CD4-positive, alpha-beta memory T cell (primary cell): ENCODE measurements around the gene SPATA24. TPM values are rescaled to one million over a fixed set of nuclear protein-coding genes. Genes with fewer than 3 reads are reported as not detected.

ENCODE experiments used
- CTCF ChIA-PET: fragments of 350-600 bp; sonication (Branson Sonifier 250); formaldehyde crosslinking; loops from one replicate; lab custom pipeline; 2021; ENCODE audit warnings: inconsistent platforms; ENCODE audit not compliant: partially characterized antibody; lab: Charles Lee
- POLR2A ChIA-PET: fragments of 350-600 bp; sonication (Branson Sonifier 250); formaldehyde crosslinking; loops from one replicate; lab custom pipeline; 2021; ENCODE audit not compliant: partially characterized antibody; lab: Charles Lee
- DNase-seq, 5 donors: peaks; one replicate each; pipeline versions ENCODE4 v3.0.0 to v3.0.0-alpha.2; 2020 to 2022; ENCODE audit warnings: mixed read lengths in 1 of 5
- H3K27ac ChIP-seq: one replicate; pipeline ENCODE4 v1.7.0; 2013; ENCODE audit warnings: low read depth, low read length
- H3K27me3 ChIP-seq: 2 replicates; pipeline ENCODE4 v1.7.0; 2013; ENCODE audit warnings: mild to moderate bottlenecking, low read length, moderate library complexity; ENCODE audit not compliant: insufficient read depth
- H3K36me3 ChIP-seq: 2 replicates; pipeline ENCODE4 v1.7.0; 2013; ENCODE audit warnings: mild to moderate bottlenecking, low read length, moderate library complexity; ENCODE audit not compliant: insufficient read depth
- H3K4me1 ChIP-seq: 2 replicates; pipeline ENCODE4 v1.7.0; 2013; ENCODE audit warnings: mild to moderate bottlenecking, low read length, moderate library complexity; ENCODE audit not compliant: insufficient read depth
- H3K4me3 ChIP-seq, 2 donors: one replicate each; pipeline ENCODE4 v1.7.0; 2013; ENCODE audit warnings: low read length in 2 of 2, mild to moderate bottlenecking in 1 of 2
- H3K9me3 ChIP-seq, 2 donors: one replicate each; pipeline ENCODE4 v1.7.0; 2013; ENCODE audit warnings: low read length in 2 of 2, control low read depth in 1 of 2; ENCODE audit not compliant: control insufficient read depth in 1 of 2
- H3K27ac Mint-ChIP-seq, 7 donors: one replicate each; pipeline ENCODE4 v1.8.0; 2020 to 2021; ENCODE audit warnings: mixed read lengths in 7 of 7, mild to moderate bottlenecking in 6 of 7, inconsistent platforms in 3 of 7, moderate library complexity in 3 of 7
- H3K27me3 Mint-ChIP-seq, 2 donors: one replicate each; pipeline ENCODE4 v1.8.0; 2020 to 2021; ENCODE audit warnings: mixed read lengths in 2 of 2
- H3K36me3 Mint-ChIP-seq, 2 donors: one replicate each; pipeline ENCODE4 v1.8.0; 2020 to 2021; ENCODE audit warnings: mixed read lengths in 2 of 2, inconsistent platforms in 1 of 2, mild to moderate bottlenecking in 1 of 2
- H3K4me1 Mint-ChIP-seq, 4 donors: one replicate each; pipeline ENCODE4 v1.8.0; 2020 to 2021; ENCODE audit warnings: mixed read lengths in 4 of 4, mild to moderate bottlenecking in 1 of 4
- H3K4me3 Mint-ChIP-seq, 8 donors: one replicate each; pipeline ENCODE4 v1.8.0; 2020 to 2021; ENCODE audit warnings: mixed read lengths in 8 of 8, mild to moderate bottlenecking in 7 of 8, moderate library complexity in 6 of 8, inconsistent platforms in 3 of 8
- H3K9me3 Mint-ChIP-seq, 8 donors: one replicate each; pipeline ENCODE4 v1.8.0; 2020 to 2021; ENCODE audit warnings: mixed read lengths in 8 of 8, mild to moderate bottlenecking in 5 of 8, inconsistent platforms in 3 of 8, moderate library complexity in 1 of 8
- intact Hi-C: fragments of 100-400 bp; cut with micrococcal nuclease; formaldehyde crosslinking; loops from one replicate; pipeline ENCODE4 v1.15.1; 2023
- polyA plus RNA-seq, 2 donors: library from polyadenylated mRNA; unstranded; fragments of 300-500 nt; fragmentation: Illumina TruSeq; gene quantifications; one replicate each; pipeline ENCODE4 v1.2.3, GENCODE V29; 2021
- total RNA-seq, 2 experiments: library from RNA; stranded (reverse); gene quantifications; one replicate each; pipeline ENCODE4 v1.2.3, GENCODE V29; 2021

Gene SPATA24
- total and polyA plus RNA-seq, 4 experiments from 2014 or later: 4.2 to 7.5 (median 5.6) TPM

GRCh38 chr5:139385061-139386049, 18.5 kb downstream of the SPATA24 start:
- no peaks in the 10 kb centered on the region for H3K9me3 ChIP-seq
- peak overlapping the region; percentile 45 to 89 for H3K4me3 ChIP-seq
- H3K36me3 ChIP-seq: no peaks in the 10 kb centered on the region
- ChIA-PET CTCF (interaction anchor here (0.6 to 1.3 kb wide), 4 partner anchors 18 to 187 kb away, joined by 3 read pairs; partner anchors contain the start of gene SPATA24), POLR2A (interaction anchor here (0.8 to 2.6 kb wide), 3 partner anchors 18 to 91 kb away, joined by 5 to 13 read pairs (median 7); partner anchors contain the start of genes MATR3, PAIP2 and SPATA24)
- H3K27me3 Mint-ChIP-seq: no peaks in the 10 kb centered on the region
- H3K4me1 ChIP-seq: peaks cover 33% of the 10 kb centered on the region
- intact Hi-C loops: no loop called here
- no peaks in the 10 kb centered on the region for H3K27me3 ChIP-seq
- H3K4me3 Mint-ChIP-seq: peak overlapping the region; percentile 82 to 94 (median 90)
- DNase-seq: peak in 3 of 5 donors; percentile 28 to 32 (median 30)
- peaks cover 0 to 1% of the 10 kb centered on the region in 2 donors for H3K36me3 Mint-ChIP-seq
- peak overlapping the region; percentile 80 to 96 (median 93) for H3K27ac Mint-ChIP-seq
- H3K27ac ChIP-seq: peak overlapping the region; percentile 57
- peaks cover 27 to 44% (median 36%) of the 10 kb centered on the region in 4 donors for H3K4me1 Mint-ChIP-seq
- H3K9me3 Mint-ChIP-seq: no peaks in the 10 kb centered on the region

GRCh38 chr5:139384591-139385051, 19.3 kb downstream of the SPATA24 start:
- peak overlapping the region; percentile 80 to 96 (median 93) for H3K27ac Mint-ChIP-seq
- Histone ChIP-seq H3K36me3 (no peaks in the 10 kb centered on the region), H3K4me3 (peak overlapping the region; percentile 45 to 89), H3K27me3 (no peaks in the 10 kb centered on the region), H3K27ac (peak overlapping the region; percentile 57), H3K4me1 (peaks cover 25% of the 10 kb centered on the region), H3K9me3 (no peaks in the 10 kb centered on the region)
- intact Hi-C loops: no loop called here
- ChIA-PET POLR2A (interaction anchor here (1.8 to 2.6 kb wide), 2 partner anchors 43 to 91 kb away, joined by 5 to 13 read pairs; partner anchors contain the start of genes MATR3 and PAIP2), CTCF (interaction anchor here (0.6 to 1.3 kb wide), 3 partner anchors 27 to 188 kb away, joined by 3 read pairs; no protein-coding TSS in a partner anchor)
- no peaks in the 10 kb centered on the region for H3K9me3 Mint-ChIP-seq
- H3K4me3 Mint-ChIP-seq: peak overlapping the region; percentile 82 to 94 (median 90)
- H3K27me3 Mint-ChIP-seq: no peaks in the 10 kb centered on the region
- peaks cover 0 to 1% of the 10 kb centered on the region in 2 donors for H3K36me3 Mint-ChIP-seq
- DNase-seq: no peak
- H3K4me1 Mint-ChIP-seq: peaks cover 20 to 36% (median 29%) of the 10 kb centered on the region in 4 donors

- H3K27me3 Mint-ChIP-seq: no peaks in the 10 kb centered on the region
- POLR2A ChIA-PET: interaction anchor here (1.8 to 2.6 kb wide), 2 partner anchors 42 to 90 kb away, joined by 5 to 13 read pairs; partner anchors contain the start of genes MATR3 and PAIP2
- no peaks in the 10 kb centered on the region for H3K27me3 ChIP-seq
- peak overlapping the region in 6 of 8 donors; percentile 15 to 94 (median 90) for H3K4me3 Mint-ChIP-seq
- peak overlapping the region; percentile 57 for H3K27ac ChIP-seq
- no peaks in the 10 kb centered on the region for H3K9me3 Mint-ChIP-seq
- H3K27ac Mint-ChIP-seq: peak overlapping the region; percentile 68 to 96 (median 92)
- intact Hi-C loops: no loop called here
- no peaks in the 10 kb centered on the region for H3K9me3 ChIP-seq
- no peaks in the 10 kb centered on the region for H3K36me3 ChIP-seq
- H3K4me3 ChIP-seq: no peak overlapping the region
- CTCF ChIA-PET: no interaction called here
- no peak for DNase-seq
- peaks cover 0 to 1% of the 10 kb centered on the region in 2 donors for H3K36me3 Mint-ChIP-seq
- peaks cover 18 to 31% (median 24%) of the 10 kb centered on the region in 4 donors for H3K4me1 Mint-ChIP-seq
- H3K4me1 ChIP-seq: peaks cover 20% of the 10 kb centered on the region
Measured at GRCh38 chr5:139383993-139384590, 19.8 kb downstream of the SPATA24 start.

- H3K4me1 Mint-ChIP-seq: peaks cover 18 to 28% (median 22%) of the 10 kb centered on the region in 4 donors
- peak within 1 kb of the TSS in 4 of 7 donors; percentile 53 to 95 (median 61) for H3K27ac Mint-ChIP-seq
- Histone ChIP-seq H3K27ac (no peak within 1 kb of the TSS), H3K9me3 (no peaks in the 10 kb centered on the region), H3K27me3 (no peaks in the 10 kb centered on the region), H3K36me3 (no peaks in the 10 kb centered on the region), H3K4me3 (no peak within 1 kb of the TSS), H3K4me1 (peaks cover 20% of the 10 kb centered on the region)
- no peaks in the 10 kb centered on the region for H3K27me3 Mint-ChIP-seq
- peaks cover 0 to 1% of the 10 kb centered on the region in 2 donors for H3K36me3 Mint-ChIP-seq
- DNase-seq: no peak
- no peaks in the 10 kb centered on the region for H3K9me3 Mint-ChIP-seq
- H3K4me3 Mint-ChIP-seq: peak within 1 kb of the TSS in 2 of 8 donors; percentile 10 to 15
- ChIA-PET CTCF (no interaction called here), POLR2A (interaction anchor here (2.6 kb wide), 1 partner anchor 42 kb away, joined by 13 read pairs; the partner anchor contains the start of gene PAIP2)
- intact Hi-C loops: no loop called here
Measured at GRCh38 chr5:139383275-139383992, 20.5 kb downstream of the SPATA24 start, which contains the start of gene SLC23A1. TSS of gene SLC23A1 (minus strand) at chr5:139383297. CDS start at chr5:139383253, 44 bp downstream.

- no peak overlapping the region for H3K4me3 ChIP-seq
- no peaks in the 10 kb centered on the region for H3K27me3 ChIP-seq
- Mint-ChIP-seq H3K36me3 (peaks cover 0 to 1% of the 10 kb centered on the region in 2 donors), H3K4me1 (peaks cover 18 to 28% (median 22%) of the 10 kb centered on the region in 4 donors), H3K27ac (no peak overlapping the region), H3K4me3 (no peak overlapping the region), H3K27me3 (no peaks in the 10 kb centered on the region), H3K9me3 (no peaks in the 10 kb centered on the region)
- no peaks in the 10 kb centered on the region for H3K36me3 ChIP-seq
- DNase-seq: no peak
- intact Hi-C loops: no loop called here
- H3K9me3 ChIP-seq: no peaks in the 10 kb centered on the region
- CTCF ChIA-PET: no interaction called here
- H3K4me1 ChIP-seq: peaks cover 20% of the 10 kb centered on the region
- no peak overlapping the region for H3K27ac ChIP-seq
- POLR2A ChIA-PET: no interaction called here
Measured at GRCh38 chr5:139382807-139383206, 21.1 kb downstream of the SPATA24 start.

- Mint-ChIP-seq H3K4me3 (no peak overlapping the region), H3K4me1 (peaks cover 19 to 28% (median 22%) of the 10 kb centered on the region in 4 donors), H3K36me3 (peaks cover 0 to 2% of the 10 kb centered on the region in 2 donors), H3K9me3 (no peaks in the 10 kb centered on the region), H3K27me3 (no peaks in the 10 kb centered on the region), H3K27ac (no peak overlapping the region)
- DNase-seq: no peak
- ChIA-PET POLR2A (no interaction called here), CTCF (interaction anchor here (1.8 kb wide), 1 partner anchor 13 kb away, joined by 4 read pairs; no protein-coding TSS in a partner anchor)
- Histone ChIP-seq H3K27ac (no peak overlapping the region), H3K9me3 (no peaks in the 10 kb centered on the region), H3K4me3 (no peak overlapping the region), H3K36me3 (no peaks in the 10 kb centered on the region), H3K4me1 (peaks cover 20% of the 10 kb centered on the region), H3K27me3 (no peaks in the 10 kb centered on the region)
- intact Hi-C loops: no loop called here
Measured at GRCh38 chr5:139381837-139382761, 21.8 kb downstream of the SPATA24 start.
